Midbrain (tissue), 1 donor: ENCODE data around the gene MARCO.

ENCODE experiments used
- DNase-seq: peaks from one replicate; lab custom pipeline; 2025; lab: John Stamatoyannopoulos, UW

The MARCO gene

GRCh38 chr2:119040730-119041129 is 98.7 kb downstream of the MARCO start:
- no peak for DNase-seq
